Spleen (tissue), 11 donors: ENCODE measurements around the gene HNRNPA3. TPM values are rescaled to one million over a fixed set of nuclear protein-coding genes. Genes with fewer than 3 reads are reported as not detected.
A peak's percentile ranks its signal among the peaks of the same experiment; 100 is the strongest.
"Not testable (repeated sequence)": the region's sequence is repeated elsewhere in the genome, so short reads cannot be mapped to it uniquely, and the experiment has no call there.

Experiments
- DNase-seq: peaks from one replicate; pipeline ENCODE4 v3.0.0-alpha.2; 2020
- H3K27ac ChIP-seq, 8 donors: fragments of 200-600 bp; sonication (generic) in 7 of 8; 1 replicate in 4 of 8; 2 replicates in 4 of 8; pipeline versions ENCODE4 v1.5.0 to v1.8.0; 2016 to 2021; ENCODE audit warnings: inconsistent platforms in 4 of 8, mild to moderate bottlenecking in 4 of 8, moderate library complexity in 1 of 8
- H3K27me3 ChIP-seq, 7 donors: fragments of 200-600 bp; sonication (generic) in 6 of 7; replicated peaks in 1 of 7; 1 replicate in 4 of 7; 2 replicates in 3 of 7; pipeline versions ENCODE4 v1.5.0 to v1.8.0; 2016 to 2021; ENCODE audit warnings: inconsistent platforms in 3 of 7, mild to moderate bottlenecking in 1 of 7
- H3K36me3 ChIP-seq, 6 donors: fragments of 200-600 bp; sonication (generic) in 5 of 6; 1 replicate in 4 of 6; 2 replicates in 2 of 6; pipeline versions ENCODE4 v1.5.0 to v1.8.0; 2016 to 2021; ENCODE audit warnings: inconsistent platforms in 2 of 6
- H3K4me1 ChIP-seq, 6 donors: fragments of 200-600 bp; sonication (generic) in 5 of 6; 1 replicate in 3 of 6; 2 replicates in 3 of 6; pipeline versions ENCODE4 v1.5.0 to v1.8.0; 2016 to 2021; ENCODE audit warnings: inconsistent platforms in 3 of 6
- H3K4me3 ChIP-seq, 8 donors: fragments of 200-600 bp; sonication (generic) in 7 of 8; 1 replicate in 4 of 8; 2 replicates in 4 of 8; pipeline versions ENCODE4 v1.5.0 to v1.8.0; 2016 to 2021; ENCODE audit warnings: inconsistent platforms in 4 of 8, mild to moderate bottlenecking in 4 of 8, moderate library complexity in 2 of 8
- H3K9me3 ChIP-seq, 8 donors: fragments of 200-600 bp; sonication (generic) in 7 of 8; 1 replicate in 4 of 8; 2 replicates in 4 of 8; pipeline versions ENCODE4 v1.5.0 to v1.8.0; 2016 to 2021; ENCODE audit warnings: inconsistent platforms in 4 of 8
- CTCF ChIP-seq, 11 experiments: fragments of 200-600 bp in 7 of 11; fragments of 450-650 bp in 4 of 11; sonication (generic) in 4 of 11; IDR thresholded peaks in 8 of 11; conservative IDR thresholded peaks in 3 of 11; 1 replicate in 7 of 11; 2 replicates in 4 of 11; pipeline versions ENCODE4 v1.4.0 to v1.8.0; 2016 to 2021; ENCODE audit warnings: antibody characterized with exemption in 11 of 11, inconsistent platforms in 4 of 11, mild to moderate bottlenecking in 1 of 11
- POLR2A ChIP-seq, 3 donors: fragments of 450-650 bp; IDR thresholded peaks; one replicate each; pipeline ENCODE4 v1.5.1; 2017; ENCODE audit warnings: antibody characterized with exemption in 3 of 3, mild to moderate bottlenecking in 1 of 3
- POLR2AphosphoS5 ChIP-seq, 3 donors: sonication (generic); formaldehyde crosslinking; IDR thresholded peaks; one replicate each; pipeline ENCODE4 v1.5.1; 2017; ENCODE audit warnings: antibody characterized with exemption in 3 of 3
- WGBS, 5 donors: extraction: QIAGEN DNeasy Blood & Tissue Kit in 3 of 5; methylation state at CpG; one replicate each; pipeline versions ENCODE4 v1.1.5 to v1.1.7; 2013 to 2018; 5-methylcytosine and 5-hydroxymethylcytosine counted together
- intact Hi-C: fragments of 100-400 bp; cut with DNase I; formaldehyde crosslinking; loops from one replicate; pipeline ENCODE4 v1.15.0; 2023; ENCODE audit warnings: low total_unique reads
- polyA plus RNA-seq, 3 donors: library from polyadenylated mRNA; stranded (reverse); fragments of 200-250 nt; gene quantifications; one replicate each; pipeline ENCODE4 v1.2.1, GENCODE V29; 2013
- total RNA-seq, 7 donors: library from RNA; depleted of rRNA in 3 of 7; stranded (reverse); fragments of >200 nt in 3 of 7; fragmentation: NEBNext Ultra II Directional in 4 of 7; extraction: Animal tissue kit (Norgen Biotek cat#: 25700) in 4 of 7; gene quantifications; one replicate each; pipeline versions ENCODE4 v1.1.0 to v1.2.1, GENCODE V29; 2016 to 2021
- donor health status: healthy with polysubstance abuse.
- donor health status: DM: no; HTN: no; CAD: no; lungs with moderate emphysema.
- donor health status: DM: no; HTN: no; CAD: no.
- donor health status: Bipolar disorder and iron deficiency.
- donor health status: healthy.
- donor health status: DM: no; HTN: no; CAD: no.
- donor health status: DM: yes; HTN: yes; CAD: no.

HNRNPA3 gene
- total and polyA plus RNA-seq, 10 donors: 79.8 to 213 (median 158) TPM

GRCh38 chr2:177211576-177212105 lies 953 bp upstream of the HNRNPA3 start:
- Histone ChIP-seq H3K4me1 (peaks cover 28 to 51% (median 43%) of the 10 kb centered on the region in 6 donors), H3K4me3 (peak overlapping the region; percentile 38 to 78 (median 64)), H3K36me3 (peaks cover 0 to 27% (median 11%) of the 10 kb centered on the region in 6 donors), H3K9me3 (no peaks in the 10 kb centered on the region), H3K27me3 (no peaks in the 10 kb centered on the region), H3K27ac (peak overlapping the region; percentile 98 to 100 (median 99))
- intact Hi-C loops: loop anchor here (5.0 kb wide), 1 partner anchor 51 kb away; the partner anchor contains the start of gene NFE2L2
- no peak for DNase-seq
- TF ChIP-seq CTCF (IDR thresholded peaks at IDR 0.05 in 8 of 11, conservative IDR thresholded peaks at IDR 0.05 in 3 of 11) (no peak), POLR2AphosphoS5 (IDR thresholded peaks at IDR 0.05) (no peak), POLR2A (IDR thresholded peaks at IDR 0.05) (no peak)
- WGBS, 5 donors: 2 to 5% (median 4%) methylated on average over 6 of the region's 6 CpGs

- peaks cover 0 to 43% (median 27%) of the 10 kb centered on the region in 6 donors for H3K36me3 ChIP-seq
- DNase-seq: peak; percentile 97
- 0 to 1% (median 0%) methylated on average over 39 to 74 of the region's 74 CpGs for WGBS, 5 donors
- peak overlapping the region; percentile 59 to 90 (median 68) for H3K4me3 ChIP-seq
- no peaks in the 10 kb centered on the region for H3K9me3 ChIP-seq
- H3K27me3 ChIP-seq: no peaks in the 10 kb centered on the region
- intact Hi-C loops: loop anchor here (5.0 kb wide), 1 partner anchor 49 kb away; the partner anchor contains the start of gene NFE2L2
- peak overlapping the region; percentile 98 to 100 (median 99) for H3K27ac ChIP-seq
- peak in 2 of 3 donors; percentile 50 to 60 for TF ChIP-seq POLR2AphosphoS5 (IDR thresholded peaks at IDR 0.05)
- TF ChIP-seq CTCF (IDR thresholded peaks at IDR 0.05 in 8 of 11, conservative IDR thresholded peaks at IDR 0.05 in 3 of 11): peak in 2 of 11 experiments; percentile 34 to 45
- no peak for TF ChIP-seq POLR2A (IDR thresholded peaks at IDR 0.05)
- peaks cover 28 to 66% (median 56%) of the 10 kb centered on the region in 6 donors for H3K4me1 ChIP-seq
Measured at GRCh38 chr2:177212891-177213856, 580 bp downstream of the HNRNPA3 start.

- H3K4me1 ChIP-seq: peaks cover 28 to 88% (median 80%) of the 10 kb centered on the region in 6 donors
- 82 to 89% (median 83%) methylated on average over 5 of the region's 5 CpGs for WGBS, 5 donors
- H3K36me3 ChIP-seq: peaks cover 0 to 84% (median 66%) of the 10 kb centered on the region in 6 donors
- no peaks in the 10 kb centered on the region for H3K9me3 ChIP-seq
- intact Hi-C loops: no loop called here
- H3K27me3 ChIP-seq: no peaks in the 10 kb centered on the region
- no peak overlapping the region for H3K4me3 ChIP-seq
- no peak for DNase-seq
- H3K27ac ChIP-seq: no peak overlapping the region
- no peak for TF ChIP-seq POLR2A (IDR thresholded peaks at IDR 0.05)
- no peak for TF ChIP-seq CTCF (IDR thresholded peaks at IDR 0.05 in 8 of 11, conservative IDR thresholded peaks at IDR 0.05 in 3 of 11)
- peak in 1 of 3 donors; percentile 29 for TF ChIP-seq POLR2AphosphoS5 (IDR thresholded peaks at IDR 0.05)
Measured at GRCh38 chr2:177217247-177217843, 4.8 kb downstream of the HNRNPA3 start.

GRCh38 chr2:177219787-177220186 lies 7.2 kb downstream of the HNRNPA3 start:
- intact Hi-C loops: loop anchor here (5.0 kb wide), 1 partner anchor 38 kb away; no protein-coding TSS in a partner anchor
- H3K4me3 ChIP-seq, H3K9me3 ChIP-seq, H3K27ac ChIP-seq, H3K27me3 ChIP-seq, DNase-seq: not testable (repeated sequence)
- Histone ChIP-seq H3K36me3 (peaks cover 2 to 100% (median 81%) of the 10 kb centered on the region in 6 donors), H3K4me1 (peaks cover 17 to 89% (median 71%) of the 10 kb centered on the region in 6 donors)
- 92 to 100% (median 95%) methylated on average over 2 of the region's 2 CpGs for WGBS, 5 donors
